Measurements from ENCODE around the gene FBXL16.

- TF ChIP-seq, protein P1, sequence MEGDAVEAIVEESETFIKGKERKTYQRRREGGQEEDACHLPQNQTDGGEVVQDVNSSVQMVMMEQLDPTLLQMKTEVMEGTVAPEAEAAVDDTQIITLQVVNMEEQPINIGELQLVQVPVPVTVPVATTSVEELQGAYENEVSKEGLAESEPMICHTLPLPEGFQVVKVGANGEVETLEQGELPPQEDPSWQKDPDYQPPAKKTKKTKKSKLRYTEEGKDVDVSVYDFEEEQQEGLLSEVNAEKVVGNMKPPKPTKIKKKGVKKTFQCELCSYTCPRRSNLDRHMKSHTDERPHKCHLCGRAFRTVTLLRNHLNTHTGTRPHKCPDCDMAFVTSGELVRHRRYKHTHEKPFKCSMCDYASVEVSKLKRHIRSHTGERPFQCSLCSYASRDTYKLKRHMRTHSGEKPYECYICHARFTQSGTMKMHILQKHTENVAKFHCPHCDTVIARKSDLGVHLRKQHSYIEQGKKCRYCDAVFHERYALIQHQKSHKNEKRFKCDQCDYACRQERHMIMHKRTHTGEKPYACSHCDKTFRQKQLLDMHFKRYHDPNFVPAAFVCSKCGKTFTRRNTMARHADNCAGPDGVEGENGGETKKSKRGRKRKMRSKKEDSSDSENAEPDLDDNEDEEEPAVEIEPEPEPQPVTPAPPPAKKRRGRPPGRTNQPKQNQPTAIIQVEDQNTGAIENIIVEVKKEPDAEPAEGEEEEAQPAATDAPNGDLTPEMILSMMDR (IDR thresholded peaks at IDR 0.05), result no peak
- TF ChIP-seq POLR2A (IDR thresholded peaks at IDR 0.05), result no peak
Observed at GRCh38 chr16:647173-647902, 58.3 kb downstream of the FBXL16 start.
